Mammary epithelial cell (primary cell): ENCODE data around the gene STK32B.

Source experiments
- CTCF ChIP-seq, 2 donors: IDR thresholded peaks in 1 of 2; conservative IDR thresholded peaks in 1 of 2; 2 replicates each; pipeline ENCODE4 v1.5.1; 2011 to 2012; ENCODE audit warnings: inconsistent platforms in 2 of 2, low read length in 2 of 2, mild to moderate bottlenecking in 2 of 2, control low read depth in 1 of 2, low read depth in 1 of 2; ENCODE audit not compliant: insufficient read depth in 1 of 2; ENCODE audit errors: extremely low read depth in 1 of 2
- EZH2 ChIP-seq: IDR thresholded peaks from 2 replicates; pipeline ENCODE4 v1.6.1; 2012; ENCODE audit warnings: low read length, inconsistent platforms, borderline replicate concordance

GRCh38 chr4:5127556-5127955 lies 76.3 kb downstream of the STK32B start:
- TF ChIP-seq CTCF (conservative IDR thresholded peaks at IDR 0.05 in 1 of 2, IDR thresholded peaks at IDR 0.05 in 1 of 2; ENCODE audit: extremely low read depth in 1 of 2, insufficient read depth in 1 of 2, low read depth in 1 of 2, low read length in 2 of 2) (no peak), EZH2 (no peak)
